Heart left ventricle (tissue), 13 donors: ENCODE results near the gene C14orf93.

Source experiments
- CTCF ChIP-seq, 12 donors: fragments of 200-600 bp; sonication (generic) in 4 of 12; IDR thresholded peaks; one replicate each; pipeline versions ENCODE4 v1.5.0 to v1.8.0; 2018 to 2022; ENCODE audit warnings: antibody characterized with exemption in 12 of 12, mild to moderate bottlenecking in 5 of 12
- POLR2A ChIP-seq, 2 donors: fragments of 450-650 bp; IDR thresholded peaks; one replicate each; pipeline ENCODE4 v1.6.1; 2017; ENCODE audit warnings: antibody characterized with exemption in 2 of 2, mild to moderate bottlenecking in 2 of 2, moderate library complexity in 2 of 2
- donor health status: ischemic (EF 13 %, LVEDD 7.1; RV severe dilation, severe dysfunction).
- donor health status: DM: no; HTN: yes; CAD: no.
- donor health status: DM: no; HTN: no; CAD: no.
- donor health status: ischemic (EF 25% LVEDD 6.9; RV normal size, moderate dysfunction).
- donor health status: ischemic (EF 25% LVEDD 5.7; RV mildly dilated, moderate dysfunction).
- donor health status: ischemic (EF 35%, LVEDD 5.7; RV mildly dilated, moderate dysfunction).
- donor health status: nonischemic (EF 11% LVEDD 7.7; RV severe dilation, severe dysfunction).
- donor health status: DM: yes; HTN: yes; CAD: no.
- donor health status: PGD.
- donor health status: ischemic (EF 29% LVEDD 5.4; RV normal size, mild dysfunction).
- donor health status: nonischemic (EF 23%, LVEDD 6.1; RV moderate dilation, normal function).

- no peak for TF ChIP-seq POLR2A (IDR thresholded peaks at IDR 0.05)
- TF ChIP-seq CTCF (IDR thresholded peaks at IDR 0.05) = no peak
These were observed 48.9 kb upstream of the C14orf93 start for GRCh38 chr14:23058654-23059504.
